Colon (tissue), 2 donors: ENCODE results near the gene ANP32B.
"Not testable (repeated sequence)": the region's sequence is repeated elsewhere in the genome, so short reads cannot be mapped to it uniquely, and the experiment has no call there.

Experiments used
- FAIRE-seq: peaks from 2 replicates; lab custom pipeline; 2012; peaks lifted over from hg19 to GRCh38; lab: Jason Lieb, UNC
- donor health status: control.
- donor health status: control.

Gene ANP32B

DNA sequence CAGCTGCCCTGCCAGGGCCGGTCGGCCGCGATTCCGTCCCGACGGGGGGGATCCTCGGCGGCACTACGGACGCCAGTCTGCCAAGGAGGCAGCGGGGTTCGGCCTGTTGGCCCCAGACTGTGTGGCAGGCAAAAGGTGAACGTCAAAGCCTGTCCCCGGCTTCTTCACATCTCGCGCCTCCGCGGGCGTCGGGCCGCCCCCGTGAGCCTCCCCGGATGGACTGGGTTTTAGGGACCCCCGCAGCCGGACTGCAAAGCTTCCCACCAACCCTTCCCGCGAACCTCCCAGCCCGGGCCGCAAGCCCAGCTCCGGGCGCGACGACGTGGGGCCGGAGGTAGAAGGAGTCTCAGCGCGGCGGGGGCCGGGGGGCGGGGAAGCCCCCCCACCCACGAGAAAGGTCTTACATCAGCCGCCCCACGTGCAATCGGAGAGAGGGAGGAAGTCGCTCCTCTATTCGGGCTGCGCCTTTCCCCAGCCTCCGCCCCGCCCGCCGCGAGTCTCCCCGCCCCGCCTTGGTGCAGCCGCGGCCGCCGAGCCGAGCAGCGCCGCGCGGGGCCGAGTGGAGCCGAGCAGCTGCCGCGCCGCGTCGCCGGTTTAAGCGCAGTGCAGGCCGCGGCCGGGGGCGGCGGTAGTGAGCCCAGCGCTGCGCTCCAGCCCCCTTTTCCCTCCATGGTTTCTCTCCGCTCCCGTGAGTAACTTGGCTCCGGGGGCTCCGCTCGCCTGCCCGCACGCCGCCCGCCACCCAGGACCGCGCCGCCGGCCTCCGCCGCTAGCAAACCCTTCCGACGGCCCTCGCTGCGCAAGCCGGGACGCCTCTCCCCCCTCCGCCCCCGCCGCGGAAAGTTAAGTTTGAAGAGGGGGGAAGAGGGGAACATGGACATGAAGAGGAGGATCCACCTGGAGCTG, at the start of gene ANP32B:
Gene ANP32B (plus strand): TSS at position 659 of the 906 bp plus-strand sequence. CDS start 215 bp downstream, at position 874.
- FAIRE-seq = no peak

DNA sequence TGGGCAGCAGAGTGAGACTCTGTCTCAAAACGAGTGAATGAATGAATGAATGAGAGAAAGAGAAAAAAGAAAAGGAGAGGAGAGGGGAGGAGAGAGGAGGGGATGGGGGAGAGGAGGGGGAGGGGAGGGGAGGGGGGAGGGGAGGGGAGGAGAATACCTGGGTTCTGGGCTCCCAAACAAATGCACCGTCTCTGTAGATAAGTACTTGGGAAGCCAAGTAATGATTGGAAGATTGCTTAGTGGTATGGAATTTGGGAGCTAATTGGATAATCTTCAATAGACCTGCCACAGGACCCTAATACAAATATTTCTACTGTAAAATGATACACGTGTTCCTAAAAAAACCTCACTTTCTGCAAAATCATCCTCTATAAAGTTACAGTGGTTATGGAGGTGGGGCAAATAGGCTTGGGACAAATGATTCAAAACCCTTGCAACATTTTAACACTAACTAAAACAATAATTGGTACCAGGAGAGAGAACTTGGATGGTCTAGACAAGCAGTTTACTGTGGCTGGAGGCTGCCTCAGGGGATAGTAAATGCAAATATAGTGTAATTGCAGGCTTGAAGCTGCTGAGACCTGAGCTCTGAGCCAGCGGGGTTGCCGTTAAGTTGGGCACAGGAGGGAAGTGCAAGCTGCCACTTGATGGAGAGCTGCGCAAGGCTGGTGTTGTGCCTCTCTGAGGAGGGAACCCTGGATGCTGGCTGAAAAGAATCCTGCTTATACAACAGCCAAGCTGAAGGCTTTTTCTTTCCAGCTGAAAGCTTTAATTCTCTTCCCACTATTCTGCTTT, 48.6 kb upstream of the ANP32B start:
- no peak for FAIRE-seq

DNA sequence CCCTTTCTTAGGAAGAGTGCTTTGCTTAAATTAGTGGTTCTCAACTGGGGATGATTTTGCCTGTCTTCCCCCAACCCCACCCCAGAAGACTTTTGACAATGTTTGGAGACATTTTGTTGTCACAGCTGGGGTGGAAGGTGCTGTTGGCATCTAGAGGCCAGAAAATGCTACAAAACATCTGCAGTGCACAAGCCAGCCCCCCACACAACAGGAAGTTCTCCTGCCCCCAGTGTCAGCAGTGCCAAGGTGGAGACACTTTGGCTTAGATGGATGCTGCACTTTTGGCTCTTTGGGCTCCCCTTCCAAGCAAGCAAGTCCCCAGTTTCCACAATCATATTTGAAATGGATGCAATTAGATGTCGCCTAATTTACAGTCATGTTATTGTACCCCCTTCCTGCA, 47.9 kb upstream of the ANP32B start:
- FAIRE-seq = no peak

DNA sequence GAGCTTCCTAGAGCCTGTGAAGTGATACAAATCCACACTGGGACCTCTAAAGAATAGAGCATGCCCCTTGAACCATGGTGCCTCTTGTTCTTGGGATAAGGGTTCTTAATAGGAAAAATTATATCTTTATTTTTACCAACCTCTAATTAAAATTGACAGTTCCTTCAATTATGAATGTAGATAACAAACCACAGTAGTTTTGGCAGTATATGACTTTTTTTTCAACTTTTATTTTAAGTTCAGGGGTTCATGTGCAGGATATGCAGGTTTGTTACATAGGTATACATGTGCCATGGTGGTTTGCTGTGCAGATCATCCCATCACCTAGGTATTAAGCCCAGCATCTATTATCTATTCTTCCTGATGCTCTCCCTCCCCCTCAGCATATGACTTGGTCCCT, 46.1 kb upstream of the ANP32B start:
- no peak for FAIRE-seq

DNA sequence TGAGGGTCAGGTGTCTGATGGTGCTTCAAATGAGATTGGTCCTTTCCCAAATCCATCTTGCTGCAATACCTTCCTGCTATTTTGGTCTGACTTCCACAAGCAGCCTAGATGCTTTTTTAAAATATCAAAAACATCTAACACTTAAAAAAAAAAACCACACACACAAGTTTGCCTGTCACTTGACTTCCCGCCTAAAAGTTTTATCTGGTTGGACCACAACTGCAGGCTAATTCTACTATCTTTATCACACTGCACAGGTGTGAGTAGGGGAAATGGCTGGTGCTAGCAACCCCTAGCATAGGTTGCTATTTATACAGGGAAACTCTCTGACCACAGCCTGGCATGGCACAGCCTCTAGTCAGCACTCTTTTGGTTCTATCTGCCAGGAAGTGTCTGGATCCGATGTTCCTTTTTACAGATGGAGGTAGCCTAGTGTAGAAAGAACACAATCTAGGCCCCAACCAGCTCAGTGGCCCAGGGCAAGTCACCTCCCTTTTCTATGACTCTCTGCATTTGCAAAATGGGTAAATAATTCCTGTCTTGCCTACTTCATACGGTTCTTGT, 45.0 kb upstream of the ANP32B start, which contains the start of gene HEMGN:
Gene HEMGN (minus strand): TSS at position 92 of the 564 bp plus-strand sequence. CDS start 36 bp downstream, at position 56.
- no peak for FAIRE-seq

DNA sequence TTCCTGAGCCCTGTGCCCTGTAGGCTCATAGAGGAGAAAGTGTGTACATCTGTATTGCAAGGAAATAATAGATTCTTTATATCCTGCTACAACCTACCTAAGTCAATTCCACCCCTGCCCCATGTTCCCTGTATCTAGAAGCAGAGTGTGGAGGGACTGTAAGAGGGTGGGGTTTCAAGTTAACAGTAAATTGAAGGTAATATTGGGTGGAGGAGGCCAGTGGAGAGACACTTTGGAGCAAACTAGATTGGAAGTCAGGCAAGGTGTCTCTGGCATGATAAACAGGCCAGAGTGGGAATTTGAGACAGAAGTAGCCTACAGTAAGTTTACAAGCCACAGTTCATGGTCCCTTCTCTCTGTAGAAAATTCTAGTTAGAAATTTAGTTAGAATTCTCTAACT, 42.9 kb upstream of the ANP32B start:
- FAIRE-seq = no peak

DNA sequence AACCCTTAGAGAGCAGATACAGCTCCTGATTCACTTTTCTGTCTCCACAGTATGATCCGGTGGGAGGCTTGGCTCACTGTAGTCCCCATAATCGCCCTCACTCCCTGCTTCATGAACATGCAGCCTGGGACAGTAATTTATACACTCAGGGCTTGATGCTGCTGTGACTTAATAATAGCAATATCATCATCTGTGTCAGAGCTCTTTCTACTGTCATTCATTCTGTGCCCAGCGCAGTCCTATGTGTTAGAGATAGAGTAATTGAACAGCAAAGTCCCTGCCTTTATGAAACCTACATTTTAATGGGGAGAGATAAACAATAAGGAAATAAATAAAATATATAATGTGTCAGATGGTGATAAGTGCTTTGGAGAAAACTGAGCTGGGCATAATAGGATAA, 42.4 kb upstream of the ANP32B start:
- no peak for FAIRE-seq

DNA sequence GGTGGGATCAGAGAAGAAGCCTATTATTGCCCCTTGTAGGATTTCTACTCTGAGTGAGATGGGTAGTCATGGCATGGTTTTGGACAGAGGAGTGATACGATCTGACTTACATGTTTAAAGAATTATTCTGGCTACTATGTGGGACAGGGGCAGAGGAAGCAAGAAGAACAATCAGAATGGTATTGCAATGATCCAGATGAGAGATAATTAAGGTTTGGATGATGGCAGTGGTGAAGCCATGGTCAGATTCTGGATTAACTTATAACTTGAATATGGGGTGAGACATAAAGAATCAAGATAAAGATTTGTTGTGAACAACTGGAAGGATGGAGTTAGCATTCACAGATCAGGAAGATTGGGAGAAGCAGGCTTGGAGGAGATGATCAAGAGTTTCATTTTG, 41.8 kb upstream of the ANP32B start:
- no peak for FAIRE-seq

DNA sequence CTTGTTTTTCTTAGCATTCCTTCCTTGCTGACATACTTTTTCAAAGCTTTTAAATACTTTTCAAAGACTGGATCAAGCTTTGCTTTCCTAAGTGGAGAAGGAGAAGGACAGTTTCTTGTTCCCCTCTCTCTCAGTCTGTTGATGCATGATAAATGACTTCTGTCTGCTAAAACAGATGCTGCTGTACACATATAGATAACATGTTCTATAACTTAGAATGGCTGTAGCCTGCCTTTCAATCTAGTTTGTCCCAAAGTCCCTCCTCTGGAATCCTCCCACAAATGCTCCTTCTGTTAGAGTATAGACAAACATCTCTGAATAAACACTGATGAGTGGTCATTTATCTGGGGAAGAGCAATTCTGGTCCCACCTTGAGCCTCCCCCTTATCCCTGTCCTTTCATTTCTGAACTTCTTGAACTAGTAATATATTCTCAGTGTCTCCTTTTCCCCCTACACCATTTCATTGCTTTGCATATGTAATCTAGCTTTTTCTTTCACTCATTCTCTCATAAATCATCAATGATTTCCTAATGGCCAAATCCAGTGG, 39.8 kb upstream of the ANP32B start:
- no peak for FAIRE-seq

DNA sequence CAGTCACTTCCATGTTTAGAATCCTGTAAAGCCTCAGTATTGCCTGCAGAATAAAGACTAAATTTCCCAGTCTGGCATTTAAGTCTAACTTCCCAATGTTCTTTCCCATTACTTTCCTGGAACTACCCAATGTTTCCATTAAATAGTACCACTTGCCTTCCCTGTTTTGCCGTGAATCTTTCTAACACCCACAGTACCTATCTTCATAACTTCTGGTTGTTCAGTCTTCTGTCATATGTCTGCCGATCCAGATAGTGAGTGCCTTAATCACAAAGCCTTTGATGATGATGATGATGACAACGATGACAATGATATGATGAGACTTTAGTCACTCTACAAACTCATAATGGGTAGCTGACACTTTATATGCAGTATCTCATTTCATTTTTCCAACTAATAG, 38.5 kb upstream of the ANP32B start:
- no peak for FAIRE-seq

DNA sequence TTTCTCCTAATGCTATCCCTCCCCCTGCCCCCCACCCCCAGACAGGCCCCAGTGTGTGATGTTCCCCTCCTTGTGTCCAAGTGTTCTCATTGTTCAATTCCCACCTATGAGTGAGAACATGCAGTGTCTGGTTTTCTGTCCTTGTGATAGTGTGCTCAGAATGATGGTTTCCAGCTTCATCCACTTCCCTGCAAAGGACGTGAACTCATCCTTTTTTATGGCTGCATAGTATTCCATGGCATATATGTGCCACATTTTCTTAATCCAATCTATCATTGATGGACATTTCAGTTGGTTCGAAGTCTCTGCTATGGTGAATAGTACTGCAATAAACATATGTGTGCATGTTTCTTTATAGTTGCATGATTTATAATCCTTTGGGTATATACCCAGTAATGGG, 37.7 kb upstream of the ANP32B start:
- not testable (repeated sequence) for FAIRE-seq

DNA sequence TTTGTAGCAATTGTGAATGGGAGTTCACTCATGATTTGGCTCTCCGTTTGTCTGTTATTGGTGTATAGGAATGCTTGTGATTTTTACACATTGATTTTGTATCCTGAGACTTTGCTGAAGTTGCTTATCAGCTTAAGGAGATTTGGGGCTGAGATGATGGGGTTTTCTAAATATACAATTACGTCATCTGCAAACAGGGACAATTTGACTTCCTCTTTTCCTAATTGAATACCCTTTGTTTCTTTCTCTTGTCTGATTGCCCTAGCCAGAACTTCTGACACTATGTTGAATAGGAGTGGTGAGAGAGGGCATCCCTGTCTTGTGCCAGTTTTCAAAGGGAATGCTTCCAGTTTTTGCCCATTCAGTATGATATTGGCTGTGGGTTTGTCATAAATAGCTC, 36.0 kb upstream of the ANP32B start:
- not testable (repeated sequence) for FAIRE-seq

DNA sequence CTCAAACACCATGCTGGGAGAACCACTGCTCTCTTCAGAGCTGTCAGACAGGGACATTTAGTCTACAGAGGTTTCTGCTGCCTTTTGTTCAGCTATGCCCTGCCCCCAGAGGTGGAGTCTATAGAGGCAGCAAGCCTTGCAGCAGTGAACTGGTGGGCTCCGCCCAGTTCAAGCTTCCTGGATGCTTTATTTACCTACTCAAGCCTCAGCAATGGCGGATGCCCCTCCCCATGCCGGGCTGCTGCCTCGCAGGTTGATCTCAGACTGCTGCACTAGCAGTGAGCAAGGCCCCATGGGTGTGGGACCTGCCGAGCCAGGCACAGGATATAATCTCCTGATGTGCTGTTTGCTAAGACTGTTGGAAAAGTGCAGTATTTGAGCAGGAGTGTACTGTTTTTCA, 32.3 kb upstream of the ANP32B start:
- not testable (repeated sequence) for FAIRE-seq

DNA sequence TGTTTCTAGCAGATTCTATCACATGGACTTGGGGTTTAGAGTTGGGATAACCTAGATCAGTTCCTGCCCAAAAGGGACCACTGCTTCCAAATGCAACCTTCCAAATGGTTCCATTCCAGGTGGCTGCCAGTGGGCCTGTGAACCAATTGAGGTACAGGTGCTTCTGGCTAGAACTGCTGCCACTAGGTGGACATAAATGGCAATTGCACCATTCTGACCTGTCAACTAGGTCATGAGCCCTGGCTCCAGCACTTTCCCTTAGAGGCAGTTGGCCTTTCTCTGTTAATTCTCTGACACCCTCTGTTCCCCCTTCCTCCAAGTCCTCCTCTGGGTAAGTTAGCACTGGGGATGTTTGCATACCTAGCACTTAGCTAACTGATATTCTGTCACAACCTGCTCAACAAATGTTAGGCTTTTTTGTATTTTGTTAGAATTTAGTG, 28.6 kb upstream of the ANP32B start:
- no peak for FAIRE-seq

DNA sequence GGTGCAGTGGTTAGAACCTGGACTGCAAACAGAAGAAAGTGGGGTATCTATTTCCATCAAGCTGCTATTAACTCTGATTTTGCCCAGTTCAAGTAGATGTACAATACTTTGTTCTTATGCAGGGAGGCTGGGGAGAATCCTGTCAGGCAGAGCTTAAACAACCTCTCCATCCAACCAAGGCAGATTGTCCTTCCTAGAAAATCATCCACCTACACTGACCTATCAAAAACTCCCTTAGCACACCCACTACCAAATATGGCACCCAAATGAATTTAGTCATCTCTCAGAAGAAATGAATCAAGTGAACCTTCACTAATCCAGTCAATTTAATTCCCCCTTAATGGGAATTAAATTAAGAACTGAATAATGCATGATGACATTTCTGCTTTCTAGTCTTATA, 26.8 kb upstream of the ANP32B start:
- FAIRE-seq = no peak

DNA sequence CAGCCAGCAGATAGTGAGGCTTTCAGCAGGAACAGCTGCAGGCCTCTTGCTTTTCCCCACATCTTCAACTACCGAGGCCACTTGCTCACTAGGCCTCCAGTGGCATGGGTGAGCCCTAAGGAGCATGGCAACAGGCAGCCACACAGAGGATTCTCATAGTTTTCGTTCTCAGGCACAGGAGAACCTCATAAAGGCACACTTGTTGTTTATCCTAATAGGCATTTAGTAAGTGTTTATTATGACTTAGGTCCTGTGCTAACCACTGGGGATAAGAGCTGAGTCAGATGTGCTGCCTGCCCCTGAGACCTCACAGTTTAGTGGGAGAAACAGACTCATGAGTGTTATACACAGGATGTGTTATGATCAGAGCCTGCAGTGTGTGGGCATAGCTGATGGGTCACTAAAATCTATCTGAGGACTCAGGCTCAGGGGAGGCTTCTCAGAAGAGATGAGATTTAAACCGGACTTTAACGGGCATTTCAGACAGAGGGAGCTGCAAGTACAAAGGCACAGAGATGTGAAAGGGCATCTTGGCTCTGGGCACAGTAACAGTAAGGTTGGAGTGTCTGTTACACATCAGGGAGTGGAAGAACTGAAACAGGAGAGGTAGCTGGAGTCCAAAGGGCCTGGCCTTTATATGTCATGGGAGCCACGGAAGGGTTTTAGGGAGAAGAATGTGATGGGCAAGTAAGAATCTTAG, 24.2 kb upstream of the ANP32B start:
- FAIRE-seq = no peak

DNA sequence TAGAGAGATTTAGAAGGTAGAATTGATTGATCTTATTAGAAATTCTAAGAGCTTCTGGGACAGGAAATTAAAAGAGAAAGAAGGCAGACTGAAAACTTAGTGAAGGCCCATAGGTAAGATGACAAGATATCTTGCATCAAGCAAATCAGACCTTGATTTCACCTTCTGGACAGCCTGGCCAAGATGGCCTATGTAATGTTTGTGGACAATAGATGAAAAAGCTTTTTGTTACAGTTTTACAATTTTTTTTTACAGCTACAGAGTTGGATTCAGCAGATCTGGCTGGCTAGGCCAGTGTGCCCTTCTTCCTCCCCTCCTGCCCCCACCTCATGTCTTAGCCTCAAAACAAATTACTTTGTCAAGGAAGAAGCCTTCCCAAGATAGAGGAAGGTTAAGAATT, 23.6 kb upstream of the ANP32B start:
- FAIRE-seq = no peak

DNA sequence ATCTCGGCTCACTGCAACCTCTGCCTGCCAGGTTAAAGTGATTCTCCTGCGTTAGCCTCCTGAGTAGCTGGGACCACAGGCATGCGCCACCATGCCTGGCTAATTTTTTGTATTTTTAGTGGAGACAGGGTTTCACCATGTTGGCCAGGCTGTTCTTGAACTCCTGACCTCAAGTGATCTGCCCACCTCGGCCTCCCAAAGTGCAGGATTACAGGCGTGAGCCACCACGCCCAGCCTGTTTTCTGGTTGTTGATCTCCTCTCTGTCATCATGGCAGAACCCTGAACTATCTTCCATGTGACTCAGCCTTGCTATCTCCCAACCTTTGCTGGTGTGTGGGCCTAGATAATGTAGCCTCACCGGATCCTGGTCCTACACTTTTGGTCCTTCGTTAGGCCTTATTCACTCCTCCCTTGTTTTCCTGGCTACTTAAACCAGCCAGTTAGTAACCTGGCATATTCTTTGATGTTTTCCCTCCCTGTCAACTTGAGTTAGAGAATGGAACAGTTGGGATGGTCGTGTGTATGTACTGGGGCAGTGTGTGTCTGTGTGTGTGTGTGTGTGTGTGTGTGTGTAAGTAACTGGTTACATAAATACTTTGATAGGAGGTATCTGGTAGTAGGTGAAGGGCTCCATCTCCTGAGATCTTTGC, 22.3 kb upstream of the ANP32B start:
- not testable (repeated sequence) for FAIRE-seq

DNA sequence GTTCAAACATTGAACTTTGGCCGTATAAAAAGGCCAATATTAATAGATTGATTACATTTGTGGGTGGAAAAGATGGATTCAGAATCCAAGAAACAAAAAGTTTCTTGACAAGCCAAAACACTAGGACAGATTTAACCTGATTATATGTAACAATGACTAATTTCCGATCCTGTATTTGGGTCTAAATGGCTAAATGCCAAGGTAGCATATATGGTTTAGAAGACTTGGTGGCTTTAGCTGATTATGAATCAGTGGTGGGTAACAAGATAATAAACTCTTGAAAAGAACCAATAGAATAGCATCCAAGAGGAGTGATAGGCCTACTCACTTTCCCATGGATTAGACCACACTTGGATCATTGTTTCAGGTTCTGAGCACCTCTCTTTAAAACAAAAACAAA, 21.8 kb upstream of the ANP32B start:
- no peak for FAIRE-seq

DNA sequence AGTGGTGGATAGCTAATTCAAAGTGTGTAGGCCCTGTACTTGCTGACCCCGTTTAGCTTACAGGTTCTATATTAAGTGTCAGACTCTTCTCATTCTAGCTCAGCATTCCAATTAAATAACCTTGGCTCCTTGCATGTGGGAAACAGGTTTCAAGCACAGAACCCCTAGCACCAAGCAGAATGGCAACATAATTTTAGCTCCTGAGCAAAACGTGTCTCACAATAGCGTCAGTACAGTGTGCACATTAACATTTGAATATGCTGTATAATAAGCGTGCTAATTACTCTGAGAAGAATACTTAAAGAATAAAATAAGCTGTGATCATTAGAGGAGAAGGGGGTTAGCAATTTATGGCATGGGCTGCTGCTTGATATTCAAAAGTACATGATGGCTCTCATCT, 21.0 kb upstream of the ANP32B start:
- FAIRE-seq = no peak

DNA sequence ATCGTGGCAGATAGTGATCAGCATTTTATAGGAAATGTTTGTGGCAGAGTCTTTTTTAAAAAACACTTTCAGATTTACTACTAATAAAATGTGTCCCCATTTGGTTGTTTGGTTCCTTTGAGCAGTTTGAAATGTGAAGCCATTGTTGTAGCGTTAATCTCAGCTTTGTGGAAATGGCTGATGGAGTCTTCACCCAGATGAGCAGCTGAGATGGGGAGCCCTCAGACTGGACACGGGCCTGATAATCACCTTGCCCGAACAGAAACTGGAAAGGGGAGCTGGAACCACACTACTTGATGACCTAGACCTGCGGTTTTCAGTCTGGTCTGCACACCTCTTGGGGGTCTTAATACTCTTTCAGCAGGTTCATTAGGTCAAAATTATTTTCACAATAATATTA, 20.6 kb upstream of the ANP32B start:
- FAIRE-seq = no peak
